NCI-H460 (cell line): ENCODE results near the gene MDGA2. TPM values are rescaled to one million over a fixed set of nuclear protein-coding genes. Genes with fewer than 3 reads are reported as not detected.

Experiments
- DNase-seq: peaks from one replicate; pipeline ENCODE4 v3.0.0-alpha.2; 2016; ENCODE audit warnings: low read depth; ENCODE audit errors: extremely low read depth
- polyA plus RNA-seq: library from polyadenylated mRNA; depleted of rRNA; stranded (reverse); fragments of >200 nt; gene quantifications from 2 replicates; pipeline ENCODE4 v1.2.3, GENCODE V29; 2014; cell fraction: nucleus; rRNA removed
- total RNA-seq: library from RNA; depleted of rRNA; stranded (reverse); fragments of >200 nt; shearing (Covaris generic); gene quantifications from 2 replicates; pipeline ENCODE4 v1.2.3, GENCODE V29; 2014; rRNA removed

The MDGA2 gene
- 0.40 and 0.42 TPM in 2 replicates for total RNA-seq
- 0.24 TPM in 1 of 2 replicates, not detected in the other for polyA plus RNA-seq

DNA sequence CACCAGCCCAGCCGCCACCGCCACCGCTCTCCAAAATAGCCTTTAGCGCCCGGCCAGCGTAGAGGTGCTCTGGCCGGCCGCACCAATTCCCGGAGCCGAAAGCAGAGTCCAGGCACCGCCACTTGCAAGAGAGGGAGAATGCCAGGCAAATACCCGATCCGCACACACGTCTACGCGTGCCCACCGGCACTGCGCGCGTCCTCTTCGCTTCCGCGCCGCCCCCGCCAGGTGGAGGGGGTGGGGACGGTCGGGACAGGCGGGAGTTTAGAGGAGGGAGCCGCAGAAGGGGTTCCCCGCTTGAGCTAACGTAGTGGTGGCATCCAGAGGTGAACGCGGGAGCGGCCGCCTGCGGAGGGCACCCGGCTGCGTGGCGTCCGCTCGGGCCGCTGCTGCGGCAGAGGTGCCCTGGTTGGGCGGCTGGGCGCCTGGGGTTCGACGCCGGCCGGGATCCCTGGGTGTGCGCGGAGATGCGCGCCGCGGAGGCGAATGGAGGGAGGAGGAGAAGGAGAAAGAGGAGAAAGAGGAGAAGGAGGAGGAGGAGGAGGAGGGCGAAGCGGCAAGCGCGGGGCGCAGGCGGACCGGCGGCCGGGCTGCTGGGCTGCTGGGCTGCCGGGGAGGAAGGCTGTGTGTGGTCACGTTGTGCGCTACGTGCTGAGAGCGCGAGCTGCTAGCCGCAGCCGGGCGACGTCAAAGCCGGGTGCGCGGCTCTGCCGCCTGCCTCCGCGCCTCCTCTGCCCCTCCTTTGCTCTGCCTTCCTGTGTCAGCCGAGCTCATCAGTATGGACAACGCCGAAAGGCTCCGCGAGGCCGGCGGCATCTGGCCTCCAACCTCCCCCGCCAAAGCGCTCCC is at the start of gene MDGA2:
TSS of gene MDGA2 (minus strand) at position 140 of the 849 bp plus-strand sequence.
- no peak for DNase-seq

DNA sequence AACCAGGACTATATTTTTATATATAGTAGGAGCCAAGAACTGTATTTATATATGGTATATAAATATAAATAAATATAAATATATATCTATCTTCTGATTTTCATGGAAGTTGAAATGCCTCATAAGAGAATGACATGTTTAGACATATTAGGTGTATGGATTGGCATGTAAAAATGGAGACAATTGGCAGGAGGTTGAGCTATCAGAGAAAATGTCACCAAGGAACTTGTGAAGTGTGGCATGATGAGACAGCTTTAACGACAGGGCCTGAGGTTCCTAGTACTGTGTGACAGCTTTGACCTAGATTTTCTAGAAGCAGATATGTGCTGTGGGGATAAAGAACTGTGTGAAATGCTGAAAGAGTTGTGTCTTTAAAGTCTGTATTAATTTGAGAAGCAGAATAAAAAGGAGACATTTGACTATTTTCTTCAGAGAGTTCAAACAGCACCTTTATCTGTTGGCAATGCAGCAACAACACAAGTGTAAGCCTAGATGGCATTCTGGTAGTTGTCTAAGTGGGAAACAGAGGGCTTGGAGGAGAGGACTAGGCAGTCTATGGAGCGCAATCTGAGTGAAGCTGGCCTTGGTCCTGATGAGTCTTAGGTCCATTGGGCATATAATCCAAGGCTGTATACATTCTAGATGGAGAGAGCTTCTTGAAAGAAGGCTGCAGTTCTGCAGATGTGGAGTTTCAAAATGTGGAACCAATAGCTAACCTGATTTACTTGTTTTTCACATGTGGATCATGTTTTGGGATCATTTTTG is 47.7 kb upstream of the MDGA2 start:
- no peak for DNase-seq

DNA sequence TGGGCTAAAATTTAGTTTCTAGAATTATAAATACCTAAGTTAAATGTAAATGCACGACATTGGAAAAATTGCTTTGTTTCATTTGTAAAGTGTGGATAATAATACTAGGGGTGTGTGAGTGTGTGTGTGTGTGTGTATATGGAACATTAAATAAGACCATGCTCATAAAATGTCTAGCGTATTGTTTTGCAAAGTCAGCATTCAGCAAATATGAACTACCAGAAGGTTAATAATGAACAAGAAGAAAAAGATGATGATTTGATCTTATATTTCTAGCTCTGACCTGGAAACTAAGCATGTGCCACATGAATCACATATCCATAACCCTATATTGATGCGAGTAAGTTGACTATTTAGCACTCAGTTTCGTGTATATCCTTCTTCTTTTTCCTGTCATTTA is 44.9 kb upstream of the MDGA2 start:
- no peak for DNase-seq

DNA sequence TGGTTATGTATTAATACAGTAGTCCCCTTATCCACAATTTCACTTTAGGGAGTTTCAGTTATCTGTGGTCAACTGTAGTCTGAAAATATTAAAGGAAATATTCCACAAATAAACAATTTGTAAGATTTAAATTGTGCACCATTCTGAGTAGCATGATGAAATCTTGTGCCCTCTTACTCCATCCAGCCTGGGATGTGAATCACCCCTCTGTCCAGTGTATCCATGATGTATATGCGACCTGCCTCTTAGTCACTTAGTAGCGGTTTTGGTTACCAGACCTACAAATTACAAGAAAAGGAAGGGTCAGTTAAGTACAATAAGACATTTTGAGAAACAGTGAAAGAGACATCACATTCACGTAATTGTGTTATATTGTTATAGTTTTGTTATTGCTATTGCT is 39.9 kb upstream of the MDGA2 start:
- DNase-seq: no peak

DNA sequence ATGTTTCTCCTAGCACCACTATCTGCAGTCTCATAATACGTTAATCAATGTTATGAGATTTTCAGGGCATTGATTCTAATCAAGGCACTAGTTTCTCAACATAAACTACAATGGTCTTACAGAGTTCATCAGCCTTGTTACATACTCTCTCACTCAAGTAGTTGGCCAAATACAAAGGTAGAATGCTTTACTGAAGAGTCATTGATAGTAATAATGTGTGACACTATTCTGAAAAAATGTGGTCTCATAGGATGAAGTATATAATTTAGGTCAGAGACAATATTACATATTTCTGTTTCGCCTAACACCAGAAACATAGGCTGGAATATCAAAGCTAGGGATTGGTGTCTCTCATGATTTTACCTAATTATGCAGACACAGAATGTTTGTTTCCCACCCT is 35.2 kb upstream of the MDGA2 start:
- no peak for DNase-seq

DNA sequence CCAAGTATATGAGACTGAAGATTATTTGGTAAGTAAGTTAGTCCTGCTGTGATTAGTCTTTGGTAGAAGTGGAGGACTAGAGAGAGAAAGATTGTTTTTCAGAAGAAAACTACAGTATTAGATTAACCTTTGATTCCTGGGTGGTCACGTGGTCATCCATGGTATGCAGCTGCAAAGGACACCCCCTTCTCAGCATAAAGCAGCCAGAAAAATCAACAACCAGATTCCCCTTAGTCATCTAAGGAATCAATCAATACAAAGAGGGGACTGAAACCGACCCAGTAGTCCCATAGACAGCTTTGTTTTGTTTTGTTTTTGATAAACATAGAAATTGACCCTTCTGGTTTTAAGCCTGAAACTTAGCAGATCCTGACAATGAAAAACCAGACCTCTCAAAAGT is 30.3 kb upstream of the MDGA2 start:
- DNase-seq: no peak

DNA sequence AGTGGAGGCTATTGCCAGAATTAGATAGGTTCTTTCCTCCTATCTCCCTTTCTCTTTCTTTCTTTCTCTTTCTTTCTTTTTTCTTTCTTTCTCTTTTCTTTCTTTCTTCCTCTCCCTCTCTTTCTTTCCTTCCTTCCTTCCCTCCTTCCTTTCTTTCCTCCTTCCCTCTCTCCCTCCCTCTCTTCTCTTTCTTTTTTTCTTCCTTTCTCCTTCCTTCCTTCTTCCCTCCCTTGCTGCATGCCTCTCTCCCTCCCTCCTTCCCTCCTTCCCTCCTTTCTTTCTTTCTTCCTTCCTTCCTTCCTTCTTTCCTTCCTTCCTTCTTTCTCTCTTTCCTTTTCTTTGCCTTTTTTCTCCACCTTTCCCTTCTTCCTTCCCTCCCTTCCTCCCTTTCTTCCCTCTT is 16.4 kb upstream of the MDGA2 start:
- DNase-seq: no peak

DNA sequence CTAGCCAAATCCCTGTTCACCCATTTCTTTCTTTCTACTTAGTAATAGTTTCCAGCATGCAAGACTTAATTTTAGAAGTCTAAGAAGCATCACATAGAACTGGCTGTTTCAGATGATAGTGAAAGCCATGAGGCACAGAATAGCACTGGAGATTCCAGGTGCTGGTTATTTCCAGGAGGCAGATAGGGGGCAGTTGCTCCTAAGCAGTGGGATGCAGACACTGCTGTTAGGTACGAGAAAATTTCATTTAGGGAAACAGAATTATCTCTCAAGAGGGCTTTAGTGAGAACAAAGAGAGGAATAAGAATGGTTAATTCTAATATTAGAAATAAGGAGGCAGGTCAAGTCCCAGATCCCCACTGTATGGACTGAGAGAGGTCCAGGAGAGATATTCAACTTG is 3.6 kb upstream of the MDGA2 start:
- DNase-seq: no peak

DNA sequence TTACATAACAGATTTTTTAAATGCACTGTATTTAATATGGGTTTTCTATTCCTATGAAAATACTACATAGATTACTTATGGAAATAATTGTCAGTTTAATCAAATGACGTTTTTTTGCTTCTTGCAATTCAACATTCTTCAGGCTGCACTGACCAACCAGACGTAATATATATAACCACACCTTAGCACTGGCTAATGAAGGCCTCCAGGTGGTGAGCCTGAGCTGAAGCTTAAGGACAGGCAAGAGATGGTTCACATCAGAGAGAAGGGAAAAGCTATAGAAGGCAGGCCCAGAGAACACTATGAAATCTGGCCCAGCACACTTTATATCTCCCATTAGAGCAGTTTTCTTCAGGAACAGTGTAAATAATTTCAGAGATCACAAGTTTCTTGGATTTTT is 2.8 kb upstream of the MDGA2 start:
- no peak for DNase-seq

DNA sequence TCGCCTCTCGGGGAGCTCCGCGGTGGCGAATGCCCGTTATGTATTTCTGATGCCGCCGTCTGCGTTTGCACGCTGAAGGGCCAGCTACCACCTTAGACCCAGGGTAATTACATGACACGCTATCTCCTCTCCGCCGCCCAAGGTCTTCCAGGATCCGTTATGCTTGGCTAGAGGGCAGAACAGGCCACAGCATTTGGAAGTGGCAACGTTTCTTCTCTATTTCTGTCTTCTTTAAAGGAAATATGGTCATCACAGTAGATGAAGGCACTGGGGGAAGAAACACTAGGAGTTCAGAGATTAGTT is 861 bp upstream of the MDGA2 start:
- no peak for DNase-seq

DNA sequence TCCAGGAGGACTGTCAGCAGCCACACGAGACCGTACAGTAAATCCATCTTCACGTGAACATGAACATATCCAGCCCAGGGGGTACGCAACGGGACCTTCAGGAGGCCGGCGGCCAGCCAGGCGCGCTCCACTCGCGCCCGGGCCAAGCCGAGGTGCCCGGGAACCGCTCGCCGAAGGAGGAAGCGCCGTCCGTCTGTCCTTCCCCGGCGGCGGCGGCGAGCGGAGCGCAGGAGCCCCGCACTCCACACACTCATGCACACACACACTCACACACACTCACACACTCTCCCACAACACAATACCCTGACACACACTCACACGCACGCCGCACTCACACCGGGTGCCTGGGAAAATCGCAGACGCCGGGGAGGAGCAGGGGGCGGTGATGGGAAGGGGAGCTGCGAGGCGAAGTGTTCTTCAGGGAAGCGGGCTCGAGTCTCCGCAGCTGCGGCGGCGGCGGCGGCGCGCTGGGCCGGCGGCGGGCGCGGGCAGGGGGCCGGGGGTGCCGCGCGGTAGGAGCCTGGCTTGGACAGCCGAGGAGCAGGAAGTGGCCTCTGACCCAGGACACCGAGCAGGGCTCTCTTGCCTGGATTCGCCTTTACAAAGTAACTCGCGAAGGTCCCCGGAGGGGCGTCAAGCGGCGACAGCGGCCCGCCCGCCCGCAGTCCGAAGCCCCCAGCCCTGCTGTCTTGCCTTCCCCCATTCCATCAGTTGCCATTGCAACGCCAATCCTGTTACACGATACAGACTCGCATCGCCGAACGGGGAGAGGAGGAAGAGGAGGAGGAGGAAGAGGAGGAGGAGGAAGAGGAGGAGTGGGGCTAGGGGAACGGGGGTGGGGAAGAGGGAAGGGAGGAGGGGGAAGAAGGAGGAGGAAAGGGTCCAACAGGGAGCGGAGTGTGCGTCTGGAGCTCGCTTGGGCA is 601 bp downstream of the MDGA2 start:
- no peak for DNase-seq

DNA sequence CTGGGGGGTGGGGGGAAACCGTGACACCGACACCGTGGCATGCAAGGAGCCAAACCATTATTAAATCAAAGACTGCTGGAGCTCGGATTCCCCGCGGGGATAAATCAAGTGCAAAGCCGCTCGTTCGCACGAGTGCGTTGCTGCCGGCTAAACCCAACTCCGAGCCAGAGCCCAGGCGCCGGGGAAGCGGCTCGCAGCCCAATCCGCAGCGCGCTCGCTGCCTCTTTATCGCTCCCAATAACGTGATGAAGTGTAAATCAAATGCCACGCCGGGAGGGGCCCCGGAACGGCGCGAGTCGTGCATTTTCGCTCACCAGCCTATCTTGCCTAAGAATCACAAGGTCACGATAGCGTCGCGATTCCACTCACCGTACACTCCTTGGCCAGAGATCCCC is 1.3 kb downstream of the MDGA2 start:
- DNase-seq: no peak

DNA sequence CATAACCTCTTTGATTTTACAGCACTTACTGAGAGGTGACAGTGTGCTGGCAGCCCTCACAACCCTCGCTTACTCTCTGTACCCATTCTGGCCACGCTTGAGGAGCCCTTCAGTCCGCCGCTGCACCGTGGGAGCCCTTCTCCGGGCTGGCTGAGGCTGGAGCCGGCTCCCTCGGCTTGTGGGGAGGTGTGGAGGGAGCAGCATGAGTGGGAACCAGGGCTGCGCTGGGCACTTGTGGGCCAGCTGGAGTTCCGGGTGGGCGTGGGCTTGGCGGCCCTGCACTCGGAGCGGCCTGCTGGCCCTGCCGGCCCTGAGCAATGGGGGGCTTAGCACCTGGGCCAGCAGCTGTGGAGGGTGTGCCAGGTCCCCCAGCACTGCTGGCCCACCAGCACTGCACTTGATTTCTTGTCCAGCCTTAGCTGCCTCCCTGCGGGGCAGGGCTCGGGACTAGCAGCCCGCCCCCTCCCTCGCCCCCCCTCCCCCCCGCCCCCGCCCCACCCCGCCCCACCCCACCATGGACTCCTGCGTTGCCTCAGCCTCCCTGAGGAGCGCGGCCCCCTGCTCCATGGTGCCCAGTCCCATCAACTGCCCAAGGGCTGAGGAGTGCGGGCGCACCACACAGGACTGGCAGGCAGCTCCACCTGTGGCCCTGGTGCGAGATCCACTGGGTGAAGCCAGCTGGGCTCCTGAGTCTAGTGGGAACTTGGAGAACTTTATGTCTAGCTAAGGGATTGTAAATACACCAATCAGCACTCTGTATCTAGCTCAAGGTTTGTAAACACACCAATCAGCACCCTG is 9.9 kb downstream of the MDGA2 start:
- no peak for DNase-seq

DNA sequence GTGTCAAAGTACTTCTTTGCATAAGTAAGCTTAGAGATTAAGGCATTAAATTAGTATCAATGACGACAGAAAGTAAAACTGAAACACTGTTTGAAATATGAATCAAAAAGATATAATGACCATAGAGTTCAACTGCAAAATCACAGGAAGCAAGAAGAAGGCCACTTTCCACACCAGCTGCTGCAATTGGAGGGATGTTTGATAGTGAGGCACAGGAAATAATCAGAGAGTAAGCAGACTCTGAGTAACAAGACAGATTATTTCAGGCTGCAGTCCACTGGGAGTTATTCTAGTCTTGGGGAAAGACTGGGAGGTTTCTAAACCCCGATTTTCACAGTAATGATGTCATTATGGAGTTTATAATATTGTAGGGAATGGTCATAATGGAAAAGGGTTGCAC is 12.9 kb downstream of the MDGA2 start:
- DNase-seq: no peak

DNA sequence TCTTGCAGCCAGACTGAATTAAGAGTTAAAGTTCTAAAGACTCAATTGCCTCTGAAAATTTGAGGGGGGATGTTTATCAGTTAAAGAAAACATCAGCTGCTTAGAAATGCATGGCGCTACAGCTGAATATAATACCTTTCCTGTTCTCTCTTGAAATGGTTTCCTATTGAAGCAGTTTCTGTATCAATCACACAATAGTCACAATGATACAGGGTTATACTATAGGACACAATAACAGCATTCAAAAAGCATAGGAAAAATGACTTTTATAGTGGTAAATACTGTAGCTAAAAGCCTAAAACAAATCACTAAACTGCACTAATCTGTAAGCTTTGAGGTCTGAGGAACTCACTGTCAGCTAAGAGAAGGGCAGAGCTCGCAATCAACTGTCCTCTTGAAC is 15.2 kb downstream of the MDGA2 start:
- no peak for DNase-seq

DNA sequence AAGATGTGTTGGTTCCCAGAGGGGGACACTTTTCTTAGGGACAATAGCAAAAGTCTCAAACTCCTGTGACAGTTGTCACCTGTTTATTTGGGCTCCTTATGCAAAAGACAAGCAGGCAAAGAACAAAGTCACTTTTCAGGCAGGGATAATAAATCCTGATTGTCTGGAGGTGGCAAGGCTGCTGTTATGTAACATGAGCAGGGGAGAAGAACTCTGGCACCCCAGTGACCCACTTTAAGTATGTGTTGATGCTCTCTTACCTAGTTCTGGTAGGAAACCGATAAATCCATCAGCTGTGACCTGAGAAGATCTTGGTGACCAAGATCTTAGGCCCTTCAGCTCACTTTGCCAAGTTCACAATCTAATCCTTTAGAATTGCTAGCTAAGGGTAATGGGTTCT is 17.4 kb downstream of the MDGA2 start:
- no peak for DNase-seq

DNA sequence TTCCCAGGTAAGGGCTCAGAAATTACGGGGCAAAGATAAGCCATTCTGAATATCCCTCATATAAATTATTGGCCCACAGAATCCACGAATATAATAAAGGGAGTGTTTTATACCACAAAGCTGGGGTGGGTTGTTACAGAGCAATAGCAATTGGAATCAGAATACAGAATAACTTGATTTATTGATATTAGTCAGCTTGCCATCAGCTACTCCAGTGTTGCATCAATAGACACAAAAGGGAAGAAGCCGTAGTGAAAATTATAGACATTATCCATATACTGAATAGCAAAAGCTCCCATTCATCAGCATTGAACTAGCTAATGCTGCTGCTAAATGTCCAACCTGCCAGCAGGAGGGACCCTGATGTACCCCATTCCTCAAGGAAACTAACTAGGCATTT is 18.3 kb downstream of the MDGA2 start:
- no peak for DNase-seq

DNA sequence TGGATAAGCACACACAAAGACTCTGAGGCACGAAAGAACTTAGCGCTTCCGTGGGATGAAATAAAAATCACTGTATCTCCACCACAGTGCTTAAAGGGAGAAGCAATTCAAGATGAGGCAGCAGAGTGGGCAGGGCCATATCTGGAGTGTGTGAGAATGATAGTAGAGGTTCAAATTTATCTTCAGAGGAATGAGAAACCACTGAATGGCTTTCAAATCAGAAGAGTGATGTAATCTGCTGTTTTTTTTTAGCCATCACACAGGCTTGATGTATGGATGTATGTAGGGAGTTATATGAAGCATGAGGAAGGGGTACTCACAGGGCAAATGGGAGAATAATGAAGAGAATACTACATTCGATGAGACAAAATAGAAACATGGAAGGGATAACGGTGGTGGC is 24.1 kb downstream of the MDGA2 start:
- no peak for DNase-seq

DNA sequence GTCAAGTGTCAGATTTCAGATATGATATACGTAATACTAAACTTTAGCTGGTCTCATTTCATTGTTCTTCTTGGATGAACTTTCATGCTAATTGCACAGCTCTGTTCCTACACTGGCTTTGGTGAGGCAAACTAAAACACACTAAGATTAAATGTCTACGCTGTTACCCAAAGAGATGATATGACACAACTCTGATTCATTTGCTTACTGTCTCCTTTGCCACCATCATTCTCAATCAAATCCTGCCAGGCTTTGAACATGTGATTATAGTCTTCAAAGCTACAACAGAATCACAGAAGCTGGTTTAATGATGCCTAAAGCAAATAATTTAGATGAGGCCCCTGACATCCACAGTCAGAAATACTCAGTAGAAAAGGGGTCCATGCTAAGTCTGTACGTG is 37.7 kb downstream of the MDGA2 start:
- no peak for DNase-seq
